Cerebellar cortex (tissue), 1 donor: ENCODE data around the gene KIF12.

Experiments
- DNase-seq: peaks from one replicate; pipeline ENCODE4 v3.0.0-alpha.2; 2015; ENCODE audit warnings: low spot score

KIF12 gene

DNA sequence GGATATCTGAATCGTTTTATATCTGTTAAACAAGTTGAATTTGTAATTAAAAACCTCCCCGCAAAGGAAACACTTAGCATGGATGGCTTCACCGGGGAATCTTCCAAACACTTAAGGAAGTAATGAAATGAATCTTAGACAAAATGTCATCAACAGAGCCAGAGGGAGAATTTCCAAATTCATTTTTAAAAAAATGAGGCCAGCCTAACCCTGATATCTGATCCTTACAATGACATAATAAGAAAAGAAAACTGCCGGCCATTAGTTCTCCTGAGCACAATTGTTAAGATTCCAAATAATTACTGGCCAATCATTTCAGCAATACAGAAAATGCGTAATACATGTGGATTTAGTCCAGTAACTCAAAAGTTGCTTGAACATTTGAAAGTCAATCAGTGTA, 6.1 kb upstream of the KIF12 start:
- no peak for DNase-seq

DNA sequence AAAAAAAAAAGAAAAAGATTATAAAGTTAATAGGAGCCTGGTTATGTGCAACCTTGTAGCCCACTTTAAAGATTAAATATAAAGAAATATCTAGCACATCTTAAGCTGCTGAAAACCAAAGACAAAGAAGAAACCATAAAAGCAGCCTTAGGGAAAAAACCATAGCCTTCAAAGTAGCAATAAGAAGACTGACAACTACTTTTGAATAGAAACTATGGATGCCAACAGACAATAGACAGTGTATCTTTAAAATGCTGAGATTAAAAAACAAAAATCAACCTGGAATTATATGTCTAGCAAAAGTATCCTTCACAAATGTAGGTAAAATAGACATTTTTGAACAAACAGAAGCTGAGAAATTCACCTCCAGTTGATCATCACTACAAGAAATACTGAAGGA, 3.4 kb upstream of the KIF12 start:
- no peak for DNase-seq

DNA sequence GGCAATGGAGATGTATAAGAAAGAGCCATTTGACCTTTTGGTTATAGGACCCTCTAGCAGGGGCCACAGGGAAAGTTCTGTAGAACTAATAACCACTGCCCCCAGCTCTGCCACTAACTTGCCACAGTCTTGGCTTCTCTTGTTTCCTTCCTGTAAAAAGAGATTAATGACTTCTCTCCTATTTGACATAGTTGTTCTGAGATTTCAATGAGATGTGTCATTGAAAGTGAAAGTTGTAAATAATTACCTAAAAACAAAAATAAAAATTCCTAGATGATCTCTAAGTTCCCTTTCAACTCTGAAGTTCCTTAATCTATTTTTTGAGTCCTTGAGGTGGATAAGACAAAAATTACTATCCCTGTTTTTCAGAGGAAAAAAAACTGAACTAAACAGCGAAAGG, 1.4 kb upstream of the KIF12 start:
- DNase-seq, result no peak

DNA sequence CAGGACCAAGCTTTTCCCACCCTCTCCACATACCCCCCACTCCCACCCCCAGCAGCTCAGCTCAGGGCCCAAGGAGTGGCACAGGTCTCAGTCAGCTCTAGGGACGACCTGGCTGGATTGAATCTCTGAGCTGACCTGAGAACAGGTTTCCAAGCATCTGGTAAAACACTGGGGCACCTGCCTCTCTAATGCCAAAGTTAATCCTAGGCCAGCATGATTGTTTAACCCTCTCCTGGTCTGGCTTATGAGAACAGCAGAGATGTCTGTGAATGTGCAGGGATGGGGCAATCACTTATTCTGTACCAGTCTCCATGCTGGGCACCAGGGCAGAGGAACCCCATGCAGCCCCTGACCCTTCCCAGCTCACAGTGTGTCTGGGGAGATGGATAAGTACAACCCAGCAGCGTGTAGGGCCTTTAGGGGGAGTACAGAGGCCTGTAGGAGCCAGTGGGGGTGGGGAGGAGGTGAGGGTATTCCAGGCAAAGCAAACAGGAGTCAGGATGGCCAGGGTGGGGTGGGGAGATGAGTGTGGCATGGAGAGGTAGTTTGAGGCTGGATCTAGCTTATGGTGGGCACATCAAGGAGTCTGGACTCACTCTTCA, 678 bp upstream of the KIF12 start:
- DNase-seq, result peak; percentile 43

DNA sequence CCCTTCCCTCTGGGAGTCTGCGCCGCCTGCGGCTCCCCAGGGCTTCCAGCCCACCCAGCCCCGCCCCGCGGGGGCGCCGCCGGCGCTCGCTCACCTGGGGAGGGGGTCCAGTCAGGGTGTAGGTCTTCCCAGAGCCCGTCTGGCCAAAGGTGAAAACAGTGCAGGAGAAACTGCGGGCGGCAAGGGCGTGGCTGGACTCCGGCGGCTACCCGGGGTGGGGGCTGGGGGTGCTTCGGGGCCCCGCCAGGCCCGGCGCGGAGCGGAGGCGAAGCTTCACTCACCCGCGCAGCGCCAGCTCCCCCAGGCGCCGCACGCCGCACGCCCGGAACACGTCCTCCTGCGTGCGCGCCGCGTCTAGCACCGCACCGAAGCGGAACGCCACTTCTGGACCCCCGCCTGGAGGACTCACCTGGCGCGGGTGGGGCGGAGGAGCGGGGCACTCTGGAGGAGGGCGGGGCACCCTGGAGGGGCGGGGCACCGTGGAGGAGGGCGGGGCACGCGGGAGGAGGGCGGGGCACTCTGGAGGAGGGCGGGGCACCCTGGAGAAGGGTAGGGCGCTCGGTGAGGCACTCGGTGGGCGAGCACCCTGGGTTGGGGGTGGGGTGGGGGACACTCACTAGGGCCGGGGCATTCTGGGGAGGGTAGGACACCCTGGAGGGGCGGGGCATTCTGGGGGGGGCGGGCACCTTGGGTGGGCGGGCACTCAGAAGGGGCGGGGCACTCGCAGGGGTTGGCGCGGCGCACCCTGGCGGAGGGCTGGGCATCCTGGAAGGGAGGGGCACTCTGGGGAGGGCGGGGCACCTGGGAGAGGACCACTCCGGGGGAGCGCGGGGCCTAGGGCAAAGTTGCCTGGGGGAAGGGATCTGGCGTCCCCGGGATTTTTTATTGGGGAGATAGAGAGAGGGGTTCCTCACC, 814 bp downstream of the KIF12 start:
- DNase-seq, result peak; percentile 23

DNA sequence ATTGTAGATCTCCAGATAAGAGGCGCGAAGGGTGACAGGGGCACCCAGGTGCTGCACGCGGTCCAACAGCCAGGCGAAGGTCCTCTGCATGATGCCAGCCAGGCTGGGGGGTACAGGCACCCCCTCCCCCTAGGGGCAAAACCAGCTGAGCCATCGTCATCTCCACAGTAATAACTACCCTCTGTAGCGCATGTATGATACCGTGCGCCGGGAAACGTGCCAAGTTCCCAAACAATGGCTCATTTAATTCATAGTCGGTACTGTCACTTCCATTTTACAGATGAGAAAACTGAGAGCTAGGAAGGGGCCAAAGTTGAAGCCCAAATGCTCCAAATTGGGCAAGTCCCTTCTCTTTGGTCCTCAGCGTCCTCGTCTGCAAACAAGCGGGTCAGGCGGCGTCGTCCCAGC, 1.5 kb downstream of the KIF12 start:
- DNase-seq, result no peak

DNA sequence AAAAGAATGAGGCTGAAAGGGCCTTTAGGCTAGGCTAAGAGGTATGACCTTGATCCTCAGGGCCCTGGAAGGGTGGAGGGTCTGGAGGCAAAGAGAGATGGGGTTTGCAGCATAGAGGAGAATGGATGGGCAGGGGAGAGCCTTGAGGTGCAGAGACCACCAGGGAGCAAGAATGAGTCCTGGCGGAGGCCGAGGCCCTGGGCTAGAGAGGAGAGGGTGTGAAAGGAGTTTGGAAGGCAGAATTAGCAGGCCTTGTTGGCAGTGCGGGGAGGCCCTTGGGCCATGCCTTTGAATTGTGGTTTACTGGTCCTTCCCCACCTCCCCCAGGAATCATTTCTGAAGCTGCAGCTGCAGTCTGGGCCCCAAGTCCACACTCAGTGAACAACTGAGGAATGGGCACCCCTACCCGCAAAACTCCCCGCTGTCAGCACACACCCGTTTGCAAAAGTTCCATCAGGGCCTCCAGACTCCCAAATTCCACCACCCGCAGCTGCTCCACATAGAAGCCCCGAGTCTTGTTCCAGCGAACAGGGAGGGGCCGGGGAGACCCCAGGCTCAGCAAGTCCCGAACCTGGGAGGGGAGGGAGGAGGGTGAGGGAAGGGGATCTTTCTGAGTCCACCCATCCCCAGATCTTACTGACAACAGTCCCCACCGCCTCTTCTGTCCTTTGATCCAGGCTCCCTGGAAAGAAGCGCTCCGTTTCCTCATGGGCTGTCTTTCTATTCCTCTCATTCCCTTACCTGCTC, 2.1 kb downstream of the KIF12 start:
- no peak for DNase-seq

DNA sequence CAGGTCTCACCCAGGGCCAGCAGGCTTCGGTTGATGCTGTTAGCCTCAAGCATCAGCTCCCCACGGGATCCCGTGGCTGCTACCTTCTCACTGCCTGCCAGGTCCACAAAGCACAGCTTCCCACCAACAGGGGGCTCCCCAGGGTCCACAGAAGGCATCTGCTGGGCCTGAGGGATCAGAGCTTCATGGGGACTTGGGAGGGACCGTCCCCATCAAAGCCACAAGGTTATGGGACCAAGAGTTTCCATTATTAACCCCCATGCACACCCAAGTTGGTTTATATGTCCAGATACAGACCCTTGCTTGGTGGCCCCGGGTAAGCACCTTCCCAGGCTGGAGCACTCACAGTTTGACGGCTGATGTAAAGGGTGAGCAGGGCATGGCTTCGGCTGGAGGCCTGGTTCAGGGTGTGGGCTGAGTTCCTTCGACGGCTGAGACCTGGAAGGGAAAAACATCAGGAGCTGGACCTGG, 3.0 kb downstream of the KIF12 start:
- no peak for DNase-seq

DNA sequence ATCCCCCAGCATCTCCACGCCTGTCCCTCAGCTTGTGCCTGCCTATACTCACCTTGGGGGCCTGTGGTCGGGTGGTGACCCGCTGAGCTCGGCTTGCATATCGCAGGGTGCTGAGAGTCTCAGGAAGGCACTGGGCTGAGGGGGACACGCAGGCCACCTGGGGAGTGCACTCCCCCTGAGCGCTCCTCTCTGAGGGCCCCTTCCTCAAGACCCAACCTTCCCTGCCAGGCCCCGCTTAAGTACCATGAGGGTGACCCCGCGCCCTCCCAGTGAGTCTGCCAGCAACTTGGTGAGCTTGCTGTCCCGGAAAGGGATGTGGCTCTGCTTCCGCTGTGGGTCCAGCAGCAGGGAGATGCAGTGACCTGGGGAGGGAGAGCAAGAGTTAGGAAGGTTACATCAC, 4.1 kb downstream of the KIF12 start:
- no peak for DNase-seq

DNA sequence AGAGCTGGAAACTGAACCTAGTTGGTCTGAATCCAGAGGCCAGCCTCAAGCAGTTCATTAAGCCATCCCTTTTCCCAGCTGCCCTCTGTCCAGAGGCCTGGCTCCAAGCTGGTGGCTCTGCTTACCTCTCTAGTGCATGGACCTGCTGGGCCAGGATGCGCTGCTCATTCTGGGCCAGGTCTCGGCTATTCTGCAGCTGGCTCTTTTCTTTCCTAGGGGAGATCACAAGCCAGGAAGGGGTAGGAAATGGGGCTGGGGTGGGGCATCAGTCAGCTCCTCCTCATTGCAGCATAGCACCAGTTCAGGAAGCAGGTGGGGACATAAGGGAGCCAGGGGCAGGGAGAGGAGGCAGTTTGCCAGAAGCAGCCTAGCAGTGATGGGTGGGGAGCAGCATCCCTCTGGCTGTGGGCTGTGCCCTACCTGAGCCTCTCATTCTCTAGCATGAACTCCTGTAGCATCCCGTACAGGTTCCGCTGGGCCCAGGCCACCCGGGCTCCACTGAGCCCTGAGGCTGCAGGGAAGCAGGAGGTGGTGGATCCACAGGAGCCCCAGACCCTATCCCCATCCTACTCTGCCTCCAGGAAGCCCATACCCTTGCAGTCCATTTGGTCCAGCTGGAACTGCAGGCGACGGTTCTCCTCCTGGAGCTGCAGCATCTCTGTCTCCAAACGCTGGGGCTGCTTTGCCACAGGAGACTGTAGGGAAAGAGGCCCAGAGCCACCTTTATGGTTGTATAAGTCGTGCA, 5.2 kb downstream of the KIF12 start:
- DNase-seq, result no peak

DNA sequence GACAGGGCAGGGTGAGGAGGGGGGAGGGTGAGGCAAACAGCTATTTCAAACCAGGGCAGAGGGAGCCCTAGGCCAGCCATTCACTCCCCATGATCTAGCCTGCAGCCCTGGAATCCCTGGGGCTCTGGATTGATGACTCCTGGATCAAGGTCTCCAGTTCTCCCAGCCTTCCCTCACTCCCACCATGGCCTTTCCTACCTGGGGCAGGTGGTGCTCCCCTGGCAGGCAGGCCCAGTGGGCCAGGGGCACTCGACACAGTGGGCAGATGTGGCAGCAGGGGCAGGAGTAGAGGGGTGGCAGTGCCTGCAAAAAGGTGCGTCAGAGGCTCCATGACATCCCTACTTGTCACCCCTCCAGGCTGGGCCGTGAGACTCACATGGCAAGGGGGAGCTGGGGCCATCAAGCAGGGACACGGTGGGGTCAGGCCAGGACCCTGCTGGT, 6.0 kb downstream of the KIF12 start:
- no peak for DNase-seq

DNA sequence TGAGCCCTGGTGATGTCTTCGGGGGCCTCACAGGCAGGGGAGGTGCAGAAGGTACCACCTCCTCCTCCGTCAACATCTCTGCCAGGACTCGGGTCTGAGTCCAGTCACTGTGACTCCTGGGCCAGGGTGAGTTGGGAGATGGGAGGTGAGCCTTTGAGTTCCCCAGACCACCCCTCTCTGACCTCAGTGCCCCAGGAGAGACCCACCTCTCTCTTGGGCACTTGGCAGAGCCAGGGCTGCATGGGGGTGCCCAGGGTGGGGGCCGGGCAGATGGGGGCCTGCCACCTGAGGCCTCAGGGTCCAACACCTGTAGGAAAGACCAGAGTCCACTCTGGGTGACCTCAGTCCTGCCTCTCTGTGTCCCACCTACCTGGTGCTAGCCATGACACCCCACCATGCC, 6.8 kb downstream of the KIF12 start:
- no peak for DNase-seq

DNA sequence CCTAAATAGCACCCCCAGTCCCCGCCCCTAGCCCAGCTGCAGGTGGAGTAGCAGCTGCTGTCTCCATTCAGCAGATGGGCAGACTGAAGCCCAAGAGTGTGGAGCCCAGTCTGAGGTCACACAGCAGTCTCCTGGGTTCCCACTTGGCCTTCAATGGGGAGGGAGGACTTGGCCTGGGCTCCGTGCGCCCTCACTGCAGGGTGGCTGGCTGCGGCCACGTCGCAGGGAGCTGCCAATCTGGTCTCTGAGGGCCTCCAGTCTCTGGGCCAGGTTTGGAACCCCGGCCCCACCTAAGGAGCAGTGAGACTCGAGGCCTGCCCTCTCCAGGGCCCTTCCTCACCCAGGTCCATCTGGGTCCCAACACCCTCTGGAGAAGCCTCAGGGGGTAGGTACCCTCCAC, 7.4 kb downstream of the KIF12 start:
- no peak for DNase-seq

DNA sequence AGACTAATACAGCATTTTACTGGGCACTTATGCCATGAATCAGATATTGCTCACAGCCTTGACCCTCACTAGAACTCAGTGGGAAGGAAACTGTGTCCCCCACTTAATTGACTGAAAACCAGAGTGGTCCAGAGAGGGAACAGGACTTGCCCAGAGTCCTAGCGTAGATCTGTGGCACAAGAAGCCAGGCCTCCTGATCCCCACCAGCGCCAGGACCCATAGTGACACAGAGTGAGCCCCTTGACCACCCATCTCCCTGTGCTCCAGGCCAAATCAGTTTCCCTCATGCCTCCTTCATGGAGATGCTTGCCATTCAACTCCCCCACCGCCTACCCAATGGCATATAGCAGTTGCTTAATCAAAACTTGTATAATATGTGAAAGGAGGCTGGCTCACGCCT, 8.3 kb downstream of the KIF12 start:
- DNase-seq, result no peak

DNA sequence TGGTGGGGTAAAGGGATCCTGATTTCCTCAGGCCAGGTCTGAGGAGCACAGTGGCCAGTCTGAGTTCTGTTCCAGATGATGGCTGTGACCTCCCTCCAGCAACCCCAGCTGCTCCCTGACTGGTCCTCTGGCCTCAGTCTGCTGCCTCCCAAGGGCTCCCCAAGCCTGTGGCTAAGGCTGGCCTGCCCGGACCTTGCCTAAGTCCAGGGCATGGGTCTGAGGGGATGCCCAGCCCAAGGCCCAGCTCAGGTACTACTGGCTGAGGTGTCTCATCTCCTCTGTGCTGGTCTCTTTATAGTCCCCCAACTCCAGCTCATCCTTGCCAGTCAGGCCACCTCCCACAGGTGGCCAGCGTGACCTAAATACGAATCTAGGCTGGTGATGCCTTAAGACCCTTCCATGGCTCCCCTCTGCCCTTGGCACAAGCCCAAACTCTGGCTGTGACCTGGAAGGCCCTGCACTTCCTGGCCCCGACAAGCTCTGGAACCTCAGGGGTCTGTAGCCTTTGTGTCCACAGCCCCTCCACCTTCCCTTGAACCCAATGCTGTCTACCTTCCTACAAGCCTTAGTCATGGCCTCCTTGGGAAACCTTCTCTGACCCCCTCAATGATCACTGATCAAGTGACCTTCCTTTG, 9.8 kb downstream of the KIF12 start:
- DNase-seq, result no peak

DNA sequence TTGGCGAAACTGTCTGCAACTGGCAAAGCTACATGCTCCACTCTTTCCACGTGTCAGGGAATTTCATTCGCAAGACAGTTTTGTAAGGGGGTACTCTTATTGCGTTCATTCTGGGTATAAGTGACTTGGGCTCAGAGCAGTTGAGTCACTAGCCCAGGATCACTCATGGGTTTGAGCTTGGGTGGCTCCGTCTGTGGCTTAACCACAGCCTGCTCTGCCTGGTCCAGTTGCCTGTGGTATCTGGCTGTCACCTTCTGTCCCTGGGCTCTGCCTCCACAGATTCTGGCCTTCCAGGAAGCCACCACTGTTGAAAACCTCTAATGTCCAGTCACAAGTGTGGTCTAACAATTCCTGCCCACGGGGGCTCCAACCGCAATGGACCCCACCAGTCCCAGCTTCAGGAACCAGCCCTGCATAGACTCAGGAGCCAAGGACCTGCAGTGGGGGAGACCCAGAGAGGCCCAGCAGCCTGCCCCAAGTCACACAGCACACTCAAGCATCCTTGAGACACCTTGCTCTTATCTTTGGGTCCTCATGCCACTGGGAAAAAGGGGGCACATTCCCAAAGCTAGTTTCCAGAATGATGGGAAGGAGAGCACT, 10.4 kb downstream of the KIF12 start:
- DNase-seq, result no peak

DNA sequence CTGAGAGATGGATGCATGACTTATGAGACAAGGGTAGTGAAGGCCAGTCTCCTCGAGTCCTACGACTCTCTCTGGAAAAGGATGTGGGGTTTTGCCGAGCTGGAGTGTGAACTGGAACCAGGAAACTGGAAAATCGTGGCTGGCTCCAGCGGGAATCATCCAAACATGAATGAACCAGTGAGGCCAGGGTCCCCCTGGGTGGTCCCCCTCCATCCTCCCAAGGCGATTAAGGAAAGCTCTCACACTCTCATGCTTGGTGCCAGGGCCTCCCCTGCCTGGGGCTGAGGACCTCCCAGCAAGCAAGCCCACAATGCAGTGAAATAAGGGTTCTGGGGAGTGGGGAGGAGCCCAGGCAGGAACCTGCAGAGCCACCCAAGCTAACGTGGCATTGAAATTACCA, 11.4 kb downstream of the KIF12 start:
- no peak for DNase-seq

DNA sequence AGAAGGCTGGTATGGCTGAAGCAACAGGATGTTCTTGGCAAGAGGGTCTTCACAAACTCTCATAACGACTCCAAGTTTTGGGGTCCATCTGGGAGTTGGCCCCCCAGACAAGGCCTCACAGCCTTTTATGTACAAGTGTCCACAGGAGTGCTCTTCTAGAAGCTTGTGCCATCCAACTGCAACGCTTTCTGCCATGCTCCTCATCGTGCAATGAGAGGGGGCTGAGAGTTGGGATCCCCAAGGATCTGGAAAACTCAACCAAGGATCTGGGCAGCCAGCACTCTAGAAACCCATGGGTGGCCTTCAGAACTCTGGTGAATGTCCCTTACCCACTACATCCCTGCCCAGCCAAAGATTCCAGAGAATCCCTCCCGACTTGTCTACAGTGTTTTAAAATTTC, 12.5 kb downstream of the KIF12 start:
- no peak for DNase-seq

DNA sequence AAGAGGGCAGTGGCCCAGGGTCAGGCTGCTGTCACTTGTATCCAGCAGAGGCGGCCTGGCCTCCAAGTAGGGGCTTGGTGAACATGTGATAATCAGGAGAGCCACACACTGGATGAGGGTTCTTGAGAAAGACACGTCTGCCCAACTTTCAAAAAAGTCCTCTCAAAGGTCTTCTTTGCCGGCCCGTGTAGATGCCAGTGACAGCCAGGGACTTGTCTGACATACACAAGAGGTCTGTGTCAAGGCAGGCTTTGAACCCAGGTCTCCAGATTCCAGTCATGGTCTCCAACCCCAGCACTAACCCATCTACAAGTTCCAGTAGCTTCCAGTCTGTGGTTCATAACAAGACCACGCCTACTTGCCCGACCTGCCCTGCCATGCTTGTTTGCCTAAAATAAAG, 13.1 kb downstream of the KIF12 start:
- no peak for DNase-seq

DNA sequence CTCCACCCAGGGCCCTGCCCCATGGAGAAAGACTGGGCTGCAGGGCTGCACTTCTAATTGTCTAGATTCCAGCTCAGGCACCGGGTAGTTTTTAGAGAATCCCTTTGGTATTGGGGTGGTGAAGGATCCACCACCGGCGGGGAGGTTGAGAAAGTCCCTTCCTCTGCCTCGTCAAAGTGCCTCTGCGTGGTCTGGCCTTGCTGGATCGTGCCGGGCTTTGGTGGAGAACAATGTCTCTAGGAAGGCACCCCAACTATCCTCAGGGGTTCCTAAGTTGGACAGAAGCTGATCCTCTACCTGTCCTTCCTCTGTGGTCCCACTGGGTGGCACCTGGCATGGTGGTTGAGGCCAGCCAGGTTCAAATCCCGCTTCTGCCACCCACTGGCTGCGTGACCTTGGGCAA, 13.7 kb downstream of the KIF12 start:
- no peak for DNase-seq
